ENCODE measurements around the gene OR10G4.
"Not testable (repeated sequence)": the region's sequence is repeated elsewhere in the genome, so short reads cannot be mapped to it uniquely, and the experiment has no call there.

Gene OR10G4

GRCh38 chr11:124012697-124013096 lies at the start of gene OR10G4:
Gene OR10G4, plus strand, starts transcription at chr11:124012997. Its CDS starts 2,578 bp downstream, at chr11:124015575.
- DNase-seq, result no peak

- DNase-seq, result peak; percentile 70
Observed at GRCh38 chr11:123973816-123974215, 39.0 kb upstream of the OR10G4 start.

GRCh38 chr11:123976770-123977560 lies 35.8 kb upstream of the OR10G4 start:
- no peak for DNase-seq

- no peak for DNase-seq
Observed at GRCh38 chr11:123977731-123978347, 35.0 kb upstream of the OR10G4 start, which contains the start of gene OR10S1. Gene OR10S1, minus strand, starts transcription at chr11:123977781. Its CDS starts 117 bp downstream, at chr11:123977664.

- DNase-seq, result no peak
Observed at GRCh38 chr11:123979311-123979710, 33.5 kb upstream of the OR10G4 start.

GRCh38 chr11:123995119-123995518 lies 17.7 kb upstream of the OR10G4 start, which contains the start of gene OR10G6:
Gene OR10G6, minus strand, starts transcription at chr11:123995161. Its CDS starts 0 bp downstream, at chr11:123995161.
- no peak for DNase-seq

GRCh38 chr11:124015837-124016236 lies 3.0 kb downstream of the OR10G4 start:
- DNase-seq, result not testable (repeated sequence)

- no peak for DNase-seq
Observed at GRCh38 chr11:124026498-124026897, 13.7 kb downstream of the OR10G4 start, which contains the start of gene OR10G8. Gene OR10G8, plus strand, starts transcription at chr11:124026798. Its CDS starts 2,825 bp downstream, at chr11:124029623.

GRCh38 chr11:124036666-124037065 lies 23.9 kb downstream of the OR10G4 start:
- DNase-seq, result no peak

GRCh38 chr11:124039557-124039956 lies 26.8 kb downstream of the OR10G4 start:
- no peak for DNase-seq

GRCh38 chr11:124041254-124041653 lies 28.5 kb downstream of the OR10G4 start, which contains the start of gene OR10G7:
Gene OR10G7, minus strand, starts transcription at chr11:124041325. Its CDS starts 2,324 bp downstream, at chr11:124039001.
- no peak for DNase-seq

GRCh38 chr11:124043420-124043819 lies 30.6 kb downstream of the OR10G4 start:
- no peak for DNase-seq

GRCh38 chr11:124050748-124051147 lies 38.0 kb downstream of the OR10G4 start:
- DNase-seq, result no peak

- no peak for DNase-seq
Observed at GRCh38 chr11:124052966-124053365, 40.2 kb downstream of the OR10G4 start.
